Measurements from ENCODE around the gene RPS3.
"Not testable (repeated sequence)": the region's sequence is repeated elsewhere in the genome, so short reads cannot be mapped to it uniquely, and the experiment has no call there.

RPS3 gene

DNA sequence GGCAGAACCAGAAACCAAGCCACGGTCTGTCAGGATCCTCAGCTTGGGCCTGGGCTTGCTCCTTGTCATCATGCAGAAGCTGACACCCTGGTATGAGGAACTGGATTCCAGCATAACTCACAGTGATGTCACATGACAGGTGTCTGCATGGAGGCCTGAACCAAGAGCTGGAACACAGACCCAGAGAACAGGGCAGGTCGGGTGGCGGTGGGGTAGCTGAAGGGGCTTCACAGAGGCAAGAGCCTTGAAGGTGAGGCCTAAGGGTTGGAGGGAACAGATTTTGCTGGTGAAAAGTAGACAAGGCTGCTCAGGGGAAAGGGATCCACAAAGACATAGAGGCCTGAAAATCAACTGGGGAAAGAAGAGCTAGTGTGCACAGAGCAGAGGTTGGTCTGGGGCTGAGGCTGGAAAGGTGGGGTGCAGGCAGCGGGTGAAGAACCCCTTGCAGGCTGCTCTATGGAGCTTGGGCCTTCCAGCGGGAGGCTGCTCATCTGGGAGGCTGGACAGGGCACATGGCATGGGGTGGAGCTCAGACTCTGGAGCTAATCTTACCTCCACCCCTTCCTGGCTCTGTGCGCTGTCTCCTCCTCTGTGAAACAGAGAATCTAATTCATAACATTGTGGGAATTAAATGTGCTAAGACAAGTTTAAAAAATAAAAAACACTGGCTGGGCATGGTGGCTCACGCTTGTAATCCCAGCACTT lies 18.4 kb upstream of the RPS3 start:
- no peak for DNase-seq

DNA sequence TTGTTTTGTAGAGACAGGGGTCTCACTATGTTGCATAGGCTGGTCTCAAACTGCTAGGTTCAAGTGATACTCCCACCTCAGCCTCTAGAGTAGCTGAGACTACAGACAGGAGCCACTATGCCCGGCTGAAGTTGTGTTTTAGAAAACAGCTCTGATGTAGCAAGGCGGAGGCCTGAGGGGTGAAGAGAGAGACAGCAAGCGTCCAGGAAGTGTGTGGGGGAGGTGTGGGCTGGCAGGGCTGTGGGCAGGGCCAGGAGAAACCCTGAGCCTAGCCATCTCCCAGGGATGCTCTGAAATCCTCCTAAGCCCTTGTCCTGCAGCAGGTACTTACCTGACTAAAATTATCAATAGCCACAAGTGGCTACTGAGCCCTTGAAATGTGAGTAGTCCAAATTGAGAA lies 16.1 kb upstream of the RPS3 start:
- no peak for DNase-seq

GRCh38 chr11:75384438-75385080 lies 14.8 kb upstream of the RPS3 start:
- no peak for DNase-seq

DNA sequence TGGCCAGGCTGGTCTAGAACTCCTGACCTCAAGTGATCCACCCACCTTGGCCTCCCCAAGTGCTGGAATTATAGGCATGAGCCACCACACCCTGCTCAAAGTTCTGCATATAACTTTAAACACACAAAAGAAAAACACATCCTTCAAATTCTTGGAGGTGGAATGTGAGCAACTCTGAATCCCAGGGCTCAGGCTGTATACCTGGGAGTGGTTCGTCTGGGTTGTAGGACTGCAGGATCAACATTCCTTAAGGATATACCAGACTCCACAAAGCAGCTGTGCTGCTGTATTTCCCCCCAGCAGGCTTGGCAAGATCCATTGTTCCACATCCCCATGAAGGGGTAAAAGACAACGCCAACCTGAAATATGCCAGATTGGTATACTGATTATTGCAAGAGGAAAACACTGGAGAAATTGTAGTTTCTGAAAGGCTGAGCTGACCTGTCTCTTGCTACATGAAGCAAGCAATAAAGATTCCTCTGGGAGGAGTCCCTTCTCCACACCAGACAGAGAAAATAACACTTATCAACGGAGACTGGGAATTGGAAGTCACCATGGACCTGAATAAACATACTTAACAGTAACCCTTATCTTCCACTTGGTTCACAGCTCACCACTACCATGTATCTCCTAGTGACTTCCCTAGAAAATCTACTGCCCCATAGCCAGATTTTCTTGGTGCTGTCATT lies 12.2 kb upstream of the RPS3 start:
- DNase-seq: no peak

GRCh38 chr11:75387736-75388294 lies 11.5 kb upstream of the RPS3 start:
- DNase-seq: no peak

DNA sequence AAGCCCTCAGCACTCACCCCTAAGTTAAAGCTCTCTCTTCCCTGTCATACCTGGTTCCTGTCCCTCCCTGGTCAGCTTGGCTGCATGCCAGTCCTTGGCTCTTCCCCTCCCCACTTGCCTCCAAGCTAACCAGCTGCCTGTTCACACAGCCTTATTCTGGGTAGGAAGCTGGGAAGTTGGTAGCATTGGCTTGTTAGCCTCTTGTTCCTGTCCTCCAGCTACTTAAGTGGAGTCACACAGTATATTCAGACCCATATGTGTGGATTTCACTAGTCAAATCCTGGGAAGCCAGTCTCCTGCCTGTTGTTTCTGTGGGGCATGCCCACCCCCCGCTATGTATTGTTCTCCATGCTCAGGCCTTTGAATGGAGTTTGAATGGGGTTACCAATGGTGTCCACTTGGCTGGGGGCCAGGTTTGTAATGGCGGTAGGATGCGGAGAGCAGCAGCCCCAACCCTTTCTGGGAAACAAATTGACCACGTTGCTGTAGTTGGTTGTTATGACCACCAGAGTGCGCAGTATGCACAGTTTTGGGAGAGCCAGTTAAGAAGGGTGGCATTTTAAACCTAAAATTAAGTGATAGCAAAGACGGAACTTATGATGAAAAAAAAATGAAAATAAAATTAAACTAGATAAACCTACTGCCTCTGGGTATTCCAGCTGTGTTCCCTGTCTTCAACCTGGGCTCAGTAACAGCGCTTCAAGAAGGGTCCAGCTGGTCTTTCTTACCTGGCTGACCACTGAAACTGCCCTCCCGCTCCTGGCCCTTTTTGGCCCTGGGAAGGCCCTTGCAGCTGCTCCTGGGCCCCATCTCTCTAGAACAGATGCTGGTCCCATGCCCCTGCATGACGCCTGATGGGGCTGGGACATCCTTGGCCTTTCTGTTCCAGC lies 10.7 kb upstream of the RPS3 start:
- DNase-seq: no peak

GRCh38 chr11:75389276-75389605 lies 10.1 kb upstream of the RPS3 start:
- DNase-seq: no peak

GRCh38 chr11:75389925-75390324 lies 9.4 kb upstream of the RPS3 start:
- no peak for DNase-seq

GRCh38 chr11:75394085-75394840 lies 5.1 kb upstream of the RPS3 start:
- no peak for DNase-seq

DNA sequence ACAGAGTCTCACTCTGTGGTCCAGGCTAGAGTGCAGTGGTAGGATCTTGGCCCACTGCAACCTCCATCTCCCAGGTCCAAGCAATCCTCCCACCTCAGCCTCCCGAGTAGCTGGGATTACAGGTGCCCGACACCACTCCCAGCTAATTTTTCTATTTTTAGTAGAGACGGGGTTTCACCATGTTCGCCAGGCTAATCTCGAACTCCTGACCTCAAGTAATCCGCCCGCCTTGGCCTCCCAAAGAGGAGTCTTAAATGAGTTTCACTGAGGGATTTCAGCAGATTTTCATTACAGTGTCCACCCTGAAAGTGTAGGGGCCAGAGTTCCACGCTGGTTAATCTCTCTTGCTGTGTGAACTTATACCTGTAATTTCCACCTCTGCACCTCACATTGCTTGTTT lies 412 bp upstream of the RPS3 start:
- DNase-seq: no peak

GRCh38 chr11:75400146-75400865 lies 988 bp downstream of the RPS3 start:
- no peak for DNase-seq

DNA sequence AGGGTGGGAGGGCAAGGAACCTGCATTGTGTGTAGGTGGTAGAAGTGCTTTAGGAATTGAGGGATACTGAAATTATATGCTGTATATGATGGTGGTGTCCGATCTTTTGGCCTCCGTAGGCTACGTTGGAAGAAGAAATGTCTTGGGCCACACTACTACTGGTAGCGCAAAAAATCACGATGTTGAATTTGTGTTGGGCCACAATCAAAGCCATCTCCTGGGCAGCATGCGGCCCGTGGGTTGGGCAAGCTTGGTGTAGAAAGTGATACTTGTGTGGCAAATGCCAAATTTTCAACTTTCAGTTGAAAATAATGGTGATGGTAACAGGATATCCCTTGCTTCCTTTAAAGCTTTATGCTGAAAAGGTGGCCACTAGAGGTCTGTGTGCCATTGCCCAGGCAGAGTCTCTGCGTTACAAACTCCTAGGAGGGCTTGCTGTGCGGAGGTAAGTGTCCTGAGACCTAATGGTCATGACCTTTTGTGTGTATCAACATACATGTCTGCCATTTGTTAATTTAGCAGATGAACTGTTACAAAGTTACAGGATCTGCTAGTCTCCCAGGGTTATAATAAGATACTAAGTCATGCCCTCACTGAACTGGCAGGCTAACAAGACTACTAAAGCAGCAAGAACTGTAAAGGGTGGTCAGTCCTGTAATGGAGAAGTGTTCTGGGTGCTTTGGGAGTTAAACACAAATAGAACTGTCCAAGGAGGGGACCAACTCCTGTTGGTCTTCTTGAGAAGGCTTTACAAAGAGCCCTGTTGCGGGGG lies 2.9 kb downstream of the RPS3 start:
- no peak for DNase-seq

GRCh38 chr11:75403037-75403436 lies 3.7 kb downstream of the RPS3 start:
- DNase-seq: no peak

- no peak for DNase-seq
Measured at GRCh38 chr11:75403983-75404658, 4.8 kb downstream of the RPS3 start.

DNA sequence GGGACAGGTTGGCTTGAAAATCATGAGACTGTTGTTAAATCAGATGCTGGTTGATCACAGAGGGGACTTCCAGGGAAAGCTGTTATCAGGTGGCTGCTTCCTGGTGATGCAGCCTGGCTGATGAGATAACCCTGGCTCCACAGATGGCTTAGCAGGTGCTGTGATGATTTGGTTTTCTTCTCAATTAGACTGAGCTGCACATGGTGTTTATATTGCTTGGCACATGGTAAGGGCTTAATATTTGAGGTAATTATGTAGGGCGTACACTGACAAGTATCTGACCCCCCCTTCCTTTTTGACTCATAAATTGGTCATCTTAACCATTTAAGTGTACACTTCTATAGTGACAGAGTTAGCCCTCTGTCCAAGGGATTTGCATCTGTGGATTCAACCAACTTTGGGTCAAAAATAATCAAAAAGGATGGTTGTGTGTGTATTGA lies 7.0 kb downstream of the RPS3 start:
- no peak for DNase-seq

- DNase-seq: no peak
Measured at GRCh38 chr11:75408957-75409219, 9.6 kb downstream of the RPS3 start.

- not testable (repeated sequence) for DNase-seq
Measured at GRCh38 chr11:75409971-75410370, 10.7 kb downstream of the RPS3 start.

GRCh38 chr11:75413146-75413545 lies 13.8 kb downstream of the RPS3 start:
- not testable (repeated sequence) for DNase-seq

DNA sequence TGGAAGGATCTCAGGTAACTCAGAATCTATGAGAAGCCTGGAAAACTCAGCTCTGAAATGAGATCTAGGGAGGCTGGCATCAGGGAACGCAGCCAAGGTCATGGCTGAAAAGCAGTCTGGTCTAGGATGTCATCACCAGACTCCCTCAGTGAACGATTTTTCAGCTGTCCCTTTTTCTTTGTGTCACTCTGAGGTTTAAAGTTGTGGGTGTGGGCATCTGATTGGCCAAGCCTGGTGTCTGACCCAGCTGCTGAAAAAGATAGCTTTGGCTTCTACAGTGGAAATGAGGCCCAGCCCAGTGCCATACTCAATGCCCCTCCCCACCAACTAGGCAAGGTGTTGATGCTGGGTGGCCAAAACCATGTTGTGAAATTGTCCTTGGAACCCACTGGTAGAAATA lies 14.5 kb downstream of the RPS3 start:
- no peak for DNase-seq

All from GOT3 (cell line).